Neural cell (in vitro differentiated cells): ENCODE measurements around the gene UBE3A. TPM values are rescaled to one million over a fixed set of nuclear protein-coding genes. Genes with fewer than 3 reads are reported as not detected.

ENCODE experiments used
- H2AFZ ChIP-seq: fragments of 200-600, 300-800 bp; sonication (generic), shearing (Covaris generic); 2 replicates; pipeline ENCODE4 v1.6.0; 2014; ENCODE audit warnings: low read depth, mild to moderate bottlenecking, antibody characterized with exemption, low read length, moderate library complexity
- H3F3A ChIP-seq: fragments of 200-600 bp; shearing (Covaris generic); 2 replicates; pipeline ENCODE4 v1.6.1; 2016; ENCODE audit warnings: mild to moderate bottlenecking, moderate library complexity, mixed read lengths, antibody characterized with exemption, low read length; ENCODE audit not compliant: insufficient read depth, poor library complexity, severe bottlenecking
- H3K27ac ChIP-seq: fragments of 200-600, 300-800 bp; sonication (generic), shearing (Covaris generic); 2 replicates; pipeline ENCODE4 v1.5.1; 2014; ENCODE audit warnings: mild to moderate bottlenecking, low read length, moderate library complexity
- H3K27me3 ChIP-seq: fragments of 300-800, 200-600 bp; sonication (generic), shearing (Covaris generic); 2 replicates; pipeline ENCODE4 v1.6.0; 2014; ENCODE audit warnings: mild to moderate bottlenecking, low read depth, low read length, moderate library complexity; ENCODE audit not compliant: insufficient read depth
- H3K36me3 ChIP-seq: fragments of 300-800, 200-600 bp; sonication (generic), shearing (Covaris generic); 2 replicates; pipeline ENCODE4 v1.5.1; 2014; ENCODE audit warnings: mild to moderate bottlenecking, antibody characterized with exemption, low read length, moderate library complexity; ENCODE audit not compliant: insufficient read depth
- H3K4me2 ChIP-seq: fragments of 300-800, 200-600 bp; sonication (generic), shearing (Covaris generic); 2 replicates; pipeline ENCODE4 v1.6.0; 2014; ENCODE audit warnings: mild to moderate bottlenecking, low read length
- H3K4me3 ChIP-seq: fragments of 300-800, 200-600 bp; sonication (generic), shearing (Covaris generic); 2 replicates; pipeline ENCODE4 v1.5.1; 2014; ENCODE audit warnings: mild to moderate bottlenecking, low read length, moderate library complexity
- H3K79me2 ChIP-seq: fragments of 200-600 bp; shearing (Covaris generic); replicated peaks from 2 replicates; pipeline ENCODE4 v1.6.0; 2014; ENCODE audit warnings: mild to moderate bottlenecking, low read length, moderate library complexity; ENCODE audit not compliant: insufficient read depth
- H3K9ac ChIP-seq: fragments of 300-800, 200-600 bp; sonication (generic), shearing (Covaris generic); 2 replicates; pipeline ENCODE4 v1.6.1; 2016; ENCODE audit warnings: mild to moderate bottlenecking, low read length, mixed read lengths
- H3K9me2 ChIP-seq: fragments of 200-600 bp; shearing (Covaris generic); 2 replicates; pipeline ENCODE4 v1.6.1; 2016; ENCODE audit warnings: mild to moderate bottlenecking, low read length, mixed read lengths; ENCODE audit not compliant: insufficient read depth
- H3K9me3 ChIP-seq: fragments of 200-600, 300-800 bp; sonication (generic), shearing (Covaris generic); 2 replicates; pipeline ENCODE4 v1.6.1; 2016; ENCODE audit warnings: mild to moderate bottlenecking, mixed run types, low read length, moderate library complexity, mixed read lengths
- H4K20me1 ChIP-seq: fragments of 200-600 bp; shearing (Covaris generic); 2 replicates; pipeline ENCODE4 v1.6.1; 2016; ENCODE audit warnings: mild to moderate bottlenecking, mixed run types; ENCODE audit not compliant: insufficient read depth
- EP300 ChIP-seq: fragments of 450-650 bp; conservative IDR thresholded peaks from 2 replicates; pipeline ENCODE4 v1.6.1; 2014; ENCODE audit warnings: antibody characterized with exemption, mild to moderate bottlenecking, moderate library complexity; ENCODE audit not compliant: poor library complexity, severe bottlenecking
- EZH2 ChIP-seq: fragments of 200-600, 300-800 bp; shearing (Covaris generic), sonication (generic); IDR thresholded peaks from 2 replicates; pipeline ENCODE4 v1.6.1; 2014; ENCODE audit warnings: antibody characterized with exemption, low read length, borderline replicate concordance, mild to moderate bottlenecking; ENCODE audit not compliant: insufficient read depth, poor library complexity, severe bottlenecking
- MXI1 ChIP-seq: fragments of 450-650 bp; conservative IDR thresholded peaks from 2 replicates; pipeline ENCODE4 v1.6.1; 2014; ENCODE audit warnings: antibody characterized with exemption, mild to moderate bottlenecking; ENCODE audit not compliant: poor library complexity, severe bottlenecking
- POLR2AphosphoS5 ChIP-seq: IDR thresholded peaks from 2 replicates; pipeline ENCODE4 v1.6.1; 2012
- RAD21 ChIP-seq: fragments of 450-650 bp; conservative IDR thresholded peaks from 2 replicates; pipeline ENCODE4 v1.6.1; 2014; ENCODE audit warnings: antibody characterized with exemption, mild to moderate bottlenecking, moderate library complexity
- REST ChIP-seq: IDR thresholded peaks from 2 replicates; pipeline ENCODE4 v1.6.1; 2012; ENCODE audit warnings: borderline replicate concordance
- SMC3 ChIP-seq: fragments of 450-650 bp; conservative IDR thresholded peaks from 2 replicates; pipeline ENCODE4 v1.6.1; 2014; ENCODE audit warnings: antibody characterized with exemption, mild to moderate bottlenecking, moderate library complexity; ENCODE audit not compliant: poor library complexity
- TAF1 ChIP-seq: IDR thresholded peaks from 2 replicates; pipeline ENCODE4 v1.6.1; 2012; ENCODE audit warnings: low read depth
- polyA plus RNA-seq: library from polyadenylated mRNA; depleted of rRNA; stranded (reverse); fragments of >200 nt; gene quantifications from 2 replicates; pipeline ENCODE4 v1.2.3, GENCODE V29; 2014
- TF ChIP-seq, protein P1 (sequence below): fragments of 450-650 bp; IDR thresholded peaks from 2 replicates; pipeline ENCODE4 v1.5.1; 2014; ENCODE audit warnings: antibody characterized with exemption, mild to moderate bottlenecking, moderate library complexity; ENCODE audit not compliant: poor library complexity, severe bottlenecking

The UBE3A gene
- polyA plus RNA-seq, 1 donor from 2014 or later: 98.5 TPM

- Histone ChIP-seq H3K27me3 (no peaks in the 10 kb centered on the region), H3K4me2 (no peak overlapping the region), H3K9me3 (no peaks in the 10 kb centered on the region), H3K9ac (no peak overlapping the region), H3F3A (no peaks in the 10 kb centered on the region), H2AFZ (no peak overlapping the region), H3K36me3 (peaks cover 4% of the 10 kb centered on the region), H3K9me2 (no peaks in the 10 kb centered on the region), H3K79me2 (no peaks in the 10 kb centered on the region), H4K20me1 (no peaks in the 10 kb centered on the region), H3K4me3 (no peak overlapping the region), H3K27ac (no peak overlapping the region)
- no peak for TF ChIP-seq TAF1
- no peak for TF ChIP-seq SMC3
- TF ChIP-seq MXI1: no peak
- no peak for TF ChIP-seq POLR2AphosphoS5
- TF ChIP-seq EP300: no peak
- TF ChIP-seq, protein P1, sequence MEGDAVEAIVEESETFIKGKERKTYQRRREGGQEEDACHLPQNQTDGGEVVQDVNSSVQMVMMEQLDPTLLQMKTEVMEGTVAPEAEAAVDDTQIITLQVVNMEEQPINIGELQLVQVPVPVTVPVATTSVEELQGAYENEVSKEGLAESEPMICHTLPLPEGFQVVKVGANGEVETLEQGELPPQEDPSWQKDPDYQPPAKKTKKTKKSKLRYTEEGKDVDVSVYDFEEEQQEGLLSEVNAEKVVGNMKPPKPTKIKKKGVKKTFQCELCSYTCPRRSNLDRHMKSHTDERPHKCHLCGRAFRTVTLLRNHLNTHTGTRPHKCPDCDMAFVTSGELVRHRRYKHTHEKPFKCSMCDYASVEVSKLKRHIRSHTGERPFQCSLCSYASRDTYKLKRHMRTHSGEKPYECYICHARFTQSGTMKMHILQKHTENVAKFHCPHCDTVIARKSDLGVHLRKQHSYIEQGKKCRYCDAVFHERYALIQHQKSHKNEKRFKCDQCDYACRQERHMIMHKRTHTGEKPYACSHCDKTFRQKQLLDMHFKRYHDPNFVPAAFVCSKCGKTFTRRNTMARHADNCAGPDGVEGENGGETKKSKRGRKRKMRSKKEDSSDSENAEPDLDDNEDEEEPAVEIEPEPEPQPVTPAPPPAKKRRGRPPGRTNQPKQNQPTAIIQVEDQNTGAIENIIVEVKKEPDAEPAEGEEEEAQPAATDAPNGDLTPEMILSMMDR: no peak
- TF ChIP-seq REST: no peak
- no peak for TF ChIP-seq RAD21
- TF ChIP-seq EZH2: no peak
Observed at GRCh38 chr15:25335279-25335678, 103.5 kb downstream of the UBE3A start.

GRCh38 chr15:25333049-25333448 lies 105.8 kb downstream of the UBE3A start:
- Histone ChIP-seq H3K27me3 (no peaks in the 10 kb centered on the region), H3K9ac (no peak overlapping the region), H3K9me2 (no peaks in the 10 kb centered on the region), H2AFZ (no peak overlapping the region), H3K9me3 (no peaks in the 10 kb centered on the region), H3K4me3 (no peak overlapping the region), H4K20me1 (no peaks in the 10 kb centered on the region), H3K36me3 (no peaks in the 10 kb centered on the region), H3F3A (no peaks in the 10 kb centered on the region), H3K79me2 (no peaks in the 10 kb centered on the region), H3K27ac (no peak overlapping the region), H3K4me2 (no peak overlapping the region)
- TF ChIP-seq RAD21: no peak
- no peak for TF ChIP-seq TAF1
- TF ChIP-seq SMC3: no peak
- TF ChIP-seq EZH2: no peak

GRCh38 chr15:25332306-25332705 lies 106.5 kb downstream of the UBE3A start:
- H4K20me1 ChIP-seq: no peaks in the 10 kb centered on the region
- H3K27me3 ChIP-seq: no peaks in the 10 kb centered on the region
- no peaks in the 10 kb centered on the region for H3K79me2 ChIP-seq
- H3K9me3 ChIP-seq: no peaks in the 10 kb centered on the region
- no peak overlapping the region for H3K9ac ChIP-seq
- H3K27ac ChIP-seq: no peak overlapping the region
- H3K4me2 ChIP-seq: no peak overlapping the region
- no peaks in the 10 kb centered on the region for H3K9me2 ChIP-seq
- no peaks in the 10 kb centered on the region for H3K36me3 ChIP-seq
- H3F3A ChIP-seq: no peaks in the 10 kb centered on the region
- no peak overlapping the region for H2AFZ ChIP-seq
- no peak overlapping the region for H3K4me3 ChIP-seq
- no peak for TF ChIP-seq TAF1
- no peak for TF ChIP-seq MXI1
- TF ChIP-seq REST: no peak
- TF ChIP-seq RAD21: no peak
- TF ChIP-seq EZH2: no peak
- TF ChIP-seq POLR2AphosphoS5: no peak
- TF ChIP-seq SMC3: no peak
- TF ChIP-seq EP300: no peak
- TF ChIP-seq, protein P1: no peak
